HEK293 (cell line): Measurements from ENCODE around the gene EXT2.

Experiments used
- CTCF ChIA-PET: fragments of 350-600 bp; formaldehyde crosslinking; extraction: SDS; loops from one replicate; lab custom pipeline; 2021; ENCODE audit warnings: antibody characterized with exemption; lab: Yijun Ruan, JAX
- POLR2A ChIA-PET: fragments of 300-600 bp; formaldehyde crosslinking; extraction: SDS; loops from one replicate; lab custom pipeline; 2020; ENCODE audit warnings: antibody characterized with exemption, inconsistent platforms; lab: Yijun Ruan, JAX
- H3K27ac ChIP-seq: fragments of 200-500 bp; sonication (Bioruptor generic); 2 replicates; pipeline ENCODE4 v1.5.1; 2014; ENCODE audit warnings: low read depth, low read length, control low read depth, inconsistent platforms; ENCODE audit errors: extremely low read depth
- H3K36me3 ChIP-seq, 2 experiments: fragments of 200-500 bp in 1 of 2; sonication (Bioruptor generic) in 1 of 2; 1 replicate in 1 of 2; 2 replicates in 1 of 2; pipeline ENCODE4 v1.5.1; 2014 to 2017; ENCODE audit warnings: inconsistent platforms in 2 of 2, low read length in 2 of 2; ENCODE audit not compliant: control insufficient read depth in 2 of 2, insufficient read depth in 1 of 2
- H3K4me1 ChIP-seq: fragments of 200-500 bp; sonication (Bioruptor generic); 2 replicates; pipeline ENCODE4 v1.5.1; 2014; ENCODE audit warnings: mild to moderate bottlenecking, low read length, inconsistent platforms; ENCODE audit not compliant: control insufficient read depth, insufficient read depth
- H3K4me3 ChIP-seq: 2 replicates; pipeline ENCODE4 v1.5.1; 2011; ENCODE audit warnings: low read depth, mild to moderate bottlenecking, control low read depth, low read length, moderate library complexity
- H3K9me3 ChIP-seq: fragments of 200-500 bp; sonication (Bioruptor generic); 2 replicates; pipeline ENCODE4 v1.5.1; 2014; ENCODE audit warnings: low read depth, low read length, inconsistent platforms; ENCODE audit not compliant: control insufficient read depth, insufficient read depth
- GFI1B ChIP-seq: fragments of 450-650 bp; formaldehyde crosslinking; IDR thresholded peaks from 2 replicates; pipeline ENCODE4 v1.5.1; 2016; ENCODE audit warnings: missing biosample characterization, missing genetic modification characterization
- GLIS1 ChIP-seq: fragments of 450-650 bp; formaldehyde crosslinking; IDR thresholded peaks from 2 replicates; pipeline ENCODE4 v1.5.1; 2016; ENCODE audit warnings: missing biosample characterization, missing genetic modification characterization
- HOXC10 ChIP-seq: sonication (generic); formaldehyde crosslinking; IDR thresholded peaks from 2 replicates; pipeline ENCODE4 v1.8.1; 2023; ENCODE audit warnings: mild to moderate bottlenecking, missing genetic modification reagents
- MZF1 ChIP-seq: fragments of 450-650 bp; formaldehyde crosslinking; IDR thresholded peaks from 2 replicates; pipeline ENCODE4 v1.5.1; 2017; ENCODE audit warnings: missing biosample characterization, missing genetic modification characterization, borderline replicate concordance
- ZBTB49 ChIP-seq: fragments of 450-650 bp; formaldehyde crosslinking; IDR thresholded peaks from 2 replicates; pipeline ENCODE4 v1.5.1; 2016; ENCODE audit warnings: missing biosample characterization, missing genetic modification characterization, low read depth
- ZFP41 ChIP-seq: fragments of 450-650 bp; formaldehyde crosslinking; IDR thresholded peaks from 2 replicates; pipeline ENCODE4 v1.5.1; 2016; ENCODE audit warnings: missing biosample characterization, missing genetic modification characterization, borderline replicate concordance
- ZNF114 ChIP-seq: fragments of 450-650 bp; formaldehyde crosslinking; IDR thresholded peaks from 2 replicates; pipeline ENCODE4 v1.5.0; 2017; ENCODE audit warnings: missing biosample characterization, missing genetic modification characterization
- ZNF155 ChIP-seq: fragments of 450-650 bp; formaldehyde crosslinking; IDR thresholded peaks from 2 replicates; pipeline ENCODE4 v1.5.1; 2016; ENCODE audit warnings: missing biosample characterization, missing genetic modification characterization
- ZNF266 ChIP-seq: fragments of 450-650 bp; formaldehyde crosslinking; IDR thresholded peaks from 2 replicates; pipeline ENCODE4 v1.5.1; 2016; ENCODE audit warnings: missing biosample characterization, missing genetic modification characterization, low read depth
- ZNF350 ChIP-seq: fragments of 450-650 bp; formaldehyde crosslinking; IDR thresholded peaks from 2 replicates; pipeline ENCODE4 v1.5.0; 2017; ENCODE audit warnings: missing biosample characterization, mild to moderate bottlenecking, missing genetic modification characterization
- ZNF398 ChIP-seq: fragments of 450-650 bp; formaldehyde crosslinking; IDR thresholded peaks from 2 replicates; pipeline ENCODE4 v1.5.1; 2017; ENCODE audit warnings: missing biosample characterization, missing genetic modification characterization
- ZNF404 ChIP-seq: fragments of 450-650 bp; formaldehyde crosslinking; IDR thresholded peaks from 2 replicates; pipeline ENCODE4 v1.5.1; 2017; ENCODE audit warnings: missing biosample characterization, missing genetic modification characterization
- ZNF529 ChIP-seq: fragments of 450-650 bp; formaldehyde crosslinking; IDR thresholded peaks from 2 replicates; pipeline ENCODE4 v1.5.1; 2017; ENCODE audit warnings: missing genetic modification characterization, missing biosample characterization; ENCODE audit not compliant: insufficient replicate concordance
- ZNF621 ChIP-seq: fragments of 450-650 bp; formaldehyde crosslinking; IDR thresholded peaks from 2 replicates; pipeline ENCODE4 v1.5.1; 2017; ENCODE audit warnings: missing biosample characterization, missing genetic modification characterization
- ZNF692 ChIP-seq: fragments of 450-650 bp; formaldehyde crosslinking; IDR thresholded peaks from 2 replicates; pipeline ENCODE4 v1.5.1; 2016; ENCODE audit warnings: missing biosample characterization, missing genetic modification characterization
- ZNF76 ChIP-seq: fragments of 450-650 bp; formaldehyde crosslinking; IDR thresholded peaks from 2 replicates; pipeline ENCODE4; 2016; ENCODE audit warnings: low read depth, missing biosample characterization, missing genetic modification characterization, borderline replicate concordance
- ZNF777 ChIP-seq: fragments of 450-650 bp; formaldehyde crosslinking; IDR thresholded peaks from 2 replicates; pipeline ENCODE4 v1.5.1; 2017; ENCODE audit warnings: missing biosample characterization, missing genetic modification characterization, borderline replicate concordance
- ZXDB ChIP-seq: fragments of 450-650 bp; formaldehyde crosslinking; IDR thresholded peaks from 2 replicates; pipeline ENCODE4 v1.5.1; 2016; ENCODE audit warnings: missing biosample characterization, missing genetic modification characterization
- TF ChIP-seq, protein P1 (sequence below): fragments of 450-650 bp; formaldehyde crosslinking; IDR thresholded peaks from 2 replicates; pipeline ENCODE4 v1.5.0; 2017; ENCODE audit warnings: missing biosample characterization, missing genetic modification characterization, borderline replicate concordance
- TF ChIP-seq, protein P2 (sequence below): fragments of 450-650 bp; formaldehyde crosslinking; IDR thresholded peaks from 2 replicates; pipeline ENCODE4 v1.5.1; 2017; ENCODE audit warnings: missing biosample characterization, missing genetic modification characterization
- TF ChIP-seq, protein P3 (sequence below): fragments of 450-650 bp; formaldehyde crosslinking; IDR thresholded peaks from 2 replicates; pipeline ENCODE4 v1.5.1; 2017; ENCODE audit warnings: missing biosample characterization, missing genetic modification characterization

EXT2 gene

GRCh38 chr11:44101098-44101497, 5.6 kb downstream of the EXT2 start:
- ChIA-PET POLR2A (no interaction called here), CTCF (interaction anchor here (0.7 to 1.4 kb wide), 2 partner anchors 19 to 376 kb away, joined by 6 to 7 read pairs; no protein-coding TSS in a partner anchor)
- no peaks in the 10 kb centered on the region for H3K4me1 ChIP-seq
- no peak overlapping the region for H3K4me3 ChIP-seq
- peaks cover 0 to 19% of the 10 kb centered on the region in 2 experiments; a peak in 1 of 3 replicates for H3K36me3 ChIP-seq
- TF ChIP-seq ZNF529 (tag by site-specific recombination) (no peak), ZNF114 (no peak), GFI1B (tag by site-specific recombination) (no peak), ZNF350 (tag by site-specific recombination) (no peak), ZNF398 (tag by site-specific recombination) (no peak), ZNF155 (tag by site-specific recombination) (no peak), ZNF777 (tag by site-specific recombination) (no peak), ZNF621 (tag by site-specific recombination) (no peak), ZXDB (tag by site-specific recombination) (no peak), ZNF266 (tag by site-specific recombination) (no peak), ZBTB49 (tag by site-specific recombination) (no peak)
- TF ChIP-seq, protein P1, sequence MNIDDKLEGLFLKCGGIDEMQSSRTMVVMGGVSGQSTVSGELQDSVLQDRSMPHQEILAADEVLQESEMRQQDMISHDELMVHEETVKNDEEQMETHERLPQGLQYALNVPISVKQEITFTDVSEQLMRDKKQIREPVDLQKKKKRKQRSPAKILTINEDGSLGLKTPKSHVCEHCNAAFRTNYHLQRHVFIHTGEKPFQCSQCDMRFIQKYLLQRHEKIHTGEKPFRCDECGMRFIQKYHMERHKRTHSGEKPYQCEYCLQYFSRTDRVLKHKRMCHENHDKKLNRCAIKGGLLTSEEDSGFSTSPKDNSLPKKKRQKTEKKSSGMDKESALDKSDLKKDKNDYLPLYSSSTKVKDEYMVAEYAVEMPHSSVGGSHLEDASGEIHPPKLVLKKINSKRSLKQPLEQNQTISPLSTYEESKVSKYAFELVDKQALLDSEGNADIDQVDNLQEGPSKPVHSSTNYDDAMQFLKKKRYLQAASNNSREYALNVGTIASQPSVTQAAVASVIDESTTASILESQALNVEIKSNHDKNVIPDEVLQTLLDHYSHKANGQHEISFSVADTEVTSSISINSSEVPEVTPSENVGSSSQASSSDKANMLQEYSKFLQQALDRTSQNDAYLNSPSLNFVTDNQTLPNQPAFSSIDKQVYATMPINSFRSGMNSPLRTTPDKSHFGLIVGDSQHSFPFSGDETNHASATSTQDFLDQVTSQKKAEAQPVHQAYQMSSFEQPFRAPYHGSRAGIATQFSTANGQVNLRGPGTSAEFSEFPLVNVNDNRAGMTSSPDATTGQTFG (tag by site-specific recombination): no peak
- TF ChIP-seq, protein P2, sequence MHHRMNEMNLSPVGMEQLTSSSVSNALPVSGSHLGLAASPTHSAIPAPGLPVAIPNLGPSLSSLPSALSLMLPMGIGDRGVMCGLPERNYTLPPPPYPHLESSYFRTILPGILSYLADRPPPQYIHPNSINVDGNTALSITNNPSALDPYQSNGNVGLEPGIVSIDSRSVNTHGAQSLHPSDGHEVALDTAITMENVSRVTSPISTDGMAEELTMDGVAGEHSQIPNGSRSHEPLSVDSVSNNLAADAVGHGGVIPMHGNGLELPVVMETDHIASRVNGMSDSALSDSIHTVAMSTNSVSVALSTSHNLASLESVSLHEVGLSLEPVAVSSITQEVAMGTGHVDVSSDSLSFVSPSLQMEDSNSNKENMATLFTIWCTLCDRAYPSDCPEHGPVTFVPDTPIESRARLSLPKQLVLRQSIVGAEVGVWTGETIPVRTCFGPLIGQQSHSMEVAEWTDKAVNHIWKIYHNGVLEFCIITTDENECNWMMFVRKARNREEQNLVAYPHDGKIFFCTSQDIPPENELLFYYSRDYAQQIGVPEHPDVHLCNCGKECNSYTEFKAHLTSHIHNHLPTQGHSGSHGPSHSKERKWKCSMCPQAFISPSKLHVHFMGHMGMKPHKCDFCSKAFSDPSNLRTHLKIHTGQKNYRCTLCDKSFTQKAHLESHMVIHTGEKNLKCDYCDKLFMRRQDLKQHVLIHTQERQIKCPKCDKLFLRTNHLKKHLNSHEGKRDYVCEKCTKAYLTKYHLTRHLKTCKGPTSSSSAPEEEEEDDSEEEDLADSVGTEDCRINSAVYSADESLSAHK (tag by site-specific recombination): no peak
- TF ChIP-seq, all 188 proteins: peak for 0
- Histone ChIP-seq H3K27ac (no peak overlapping the region), H3K9me3 (no peaks in the 10 kb centered on the region)

DNA sequence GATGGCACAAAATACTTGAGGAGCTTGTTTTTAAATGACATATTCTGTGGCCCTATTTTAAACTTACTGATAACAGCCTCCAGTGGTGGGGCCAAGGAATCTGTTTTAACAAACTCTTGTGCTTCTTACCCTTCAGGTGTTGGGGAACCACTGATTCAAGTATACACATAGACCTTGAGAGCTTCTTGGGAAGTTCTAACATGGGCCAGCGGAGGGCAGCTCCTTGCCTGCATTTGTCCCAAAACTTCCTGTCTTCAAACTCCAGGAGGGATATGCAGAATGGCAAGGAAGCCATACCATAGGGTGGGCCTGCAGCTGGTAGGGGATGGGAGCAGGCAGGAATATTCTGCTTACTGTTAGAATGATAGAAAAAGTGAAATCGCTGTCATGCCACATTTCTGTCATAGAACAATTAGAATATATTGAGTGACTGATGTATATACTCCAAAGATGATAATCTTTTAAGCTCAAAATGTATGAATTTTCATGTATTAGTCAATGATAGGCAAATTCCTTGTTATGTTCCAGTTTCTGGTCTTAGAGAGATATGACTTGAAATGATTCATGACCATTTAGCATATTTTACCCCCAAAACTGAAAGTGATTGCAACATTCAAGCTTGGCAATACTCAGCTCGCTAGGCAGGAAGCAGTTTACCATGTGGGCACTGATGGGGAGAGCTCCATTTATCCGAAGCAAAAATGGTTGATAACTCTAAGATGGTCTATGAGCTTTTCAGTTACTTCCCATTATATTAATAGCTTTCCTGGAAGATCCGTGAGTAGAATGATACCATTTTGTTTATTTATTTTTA, 9.2 kb downstream of the EXT2 start:
- H3K36me3 ChIP-seq: peaks cover 0 to 38% of the 10 kb centered on the region in 2 experiments; a peak in 2 of 3 replicates
- H3K4me1 ChIP-seq: no peaks in the 10 kb centered on the region
- CTCF ChIA-PET: interaction anchor here (0.5 to 4.7 kb wide), 15 partner anchors 10 to 902 kb away, joined by 3 to 60 read pairs (median 4); partner anchors contain the start of gene EXT2
- H3K4me3 ChIP-seq: no peak overlapping the region
- H3K9me3 ChIP-seq: no peaks in the 10 kb centered on the region
- H3K27ac ChIP-seq: no peak overlapping the region
- POLR2A ChIA-PET: interaction anchor here (0.5 to 1.5 kb wide), 2 partner anchors 9 to 10 kb away, joined by 3 read pairs; partner anchors contain the start of gene EXT2
- TF ChIP-seq, protein P3, sequence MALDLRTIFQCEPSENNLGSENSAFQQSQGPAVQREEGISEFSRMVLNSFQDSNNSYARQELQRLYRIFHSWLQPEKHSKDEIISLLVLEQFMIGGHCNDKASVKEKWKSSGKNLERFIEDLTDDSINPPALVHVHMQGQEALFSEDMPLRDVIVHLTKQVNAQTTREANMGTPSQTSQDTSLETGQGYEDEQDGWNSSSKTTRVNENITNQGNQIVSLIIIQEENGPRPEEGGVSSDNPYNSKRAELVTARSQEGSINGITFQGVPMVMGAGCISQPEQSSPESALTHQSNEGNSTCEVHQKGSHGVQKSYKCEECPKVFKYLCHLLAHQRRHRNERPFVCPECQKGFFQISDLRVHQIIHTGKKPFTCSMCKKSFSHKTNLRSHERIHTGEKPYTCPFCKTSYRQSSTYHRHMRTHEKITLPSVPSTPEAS (tag by site-specific recombination): no peak
- no peak for TF ChIP-seq MZF1 (tag by site-specific recombination)
- TF ChIP-seq GLIS1 (tag by site-specific recombination): no peak
- TF ChIP-seq ZFP41 (tag by site-specific recombination): no peak
- TF ChIP-seq ZNF76 (tag by site-specific recombination): no peak
- no peak for TF ChIP-seq HOXC10 (CRISPR knock-in tag)
- TF ChIP-seq ZNF692: no peak
- TF ChIP-seq ZNF404 (tag by site-specific recombination): no peak
